AG04449 (cell line): Measurements from ENCODE around the gene SDR42E1.

Experiments used
- CTCF ChIA-PET: fragments of 350-600 bp; formaldehyde crosslinking; extraction: SDS; loops from one replicate; lab custom pipeline; 2021; ENCODE audit warnings: antibody characterized with exemption; lab: Yijun Ruan, JAX
- POLR2A ChIA-PET: fragments of 400-600, 350-600 bp; formaldehyde crosslinking; extraction: SDS; loops from one replicate; lab custom pipeline; 2020; ENCODE audit warnings: antibody characterized with exemption, inconsistent platforms; lab: Yijun Ruan, JAX
- DNase-seq: peaks from one replicate; pipeline ENCODE4 v3.0.0-alpha.2; 2010; ENCODE audit warnings: low read depth, low spot score
- H3K4me3 ChIP-seq: 2 replicates; pipeline ENCODE4 v1.5.1; 2011; ENCODE audit warnings: low read depth, mild to moderate bottlenecking, control low read depth, low read length
- CTCF ChIP-seq: IDR thresholded peaks from one replicate; pipeline ENCODE4 v1.5.1; 2011; ENCODE audit warnings: mild to moderate bottlenecking, moderate library complexity, low read length, control low read depth, inconsistent platforms; ENCODE audit not compliant: insufficient read depth; ENCODE audit errors: missing control alignments

SDR42E1 gene

GRCh38 chr16:82034981-82035612 is 23.8 kb upstream of the SDR42E1 start, which contains the start of gene HSD17B2:
Gene HSD17B2 (plus strand): TSS chr16:82035253. CDS start chr16:82035425, 172 bp downstream.
- ChIA-PET POLR2A (interaction anchor here (0.6 kb wide), 2 partner anchors 96 to 118 kb away, joined by 3 read pairs; no protein-coding TSS in a partner anchor), CTCF (interaction anchor here (1.1 kb wide), 1 partner anchor 196 kb away, joined by 5 read pairs; no protein-coding TSS in a partner anchor)
- H3K4me3 ChIP-seq: peak within 1 kb of the TSS; percentile 6; the same call in 1 of the 2 replicates
- DNase-seq: no peak
- TF ChIP-seq CTCF: no peak

GRCh38 chr16:82033683-82034300 is 22.5 kb upstream of the SDR42E1 start:
- DNase-seq: no peak
- no peak overlapping the region for H3K4me3 ChIP-seq
- no peak for TF ChIP-seq CTCF
- CTCF ChIA-PET: interaction anchor here (5.4 kb wide), 1 partner anchor 197 kb away, joined by 61 read pairs; no protein-coding TSS in a partner anchor
- POLR2A ChIA-PET: no interaction called here

GRCh38 chr16:82033006-82033405 is 21.7 kb upstream of the SDR42E1 start:
- POLR2A ChIA-PET: no interaction called here
- no peak for DNase-seq
- no peak overlapping the region for H3K4me3 ChIP-seq
- CTCF ChIA-PET: interaction anchor here (1.7 to 5.4 kb wide), 3 partner anchors 11 to 197 kb away, joined by 4 to 61 read pairs (median 8); no protein-coding TSS in a partner anchor
- no peak for TF ChIP-seq CTCF

GRCh38 chr16:82031116-82032084 is 20.1 kb upstream of the SDR42E1 start:
- CTCF ChIA-PET: interaction anchor here (1.2 to 5.4 kb wide), 5 partner anchors 13 to 203 kb away, joined by 4 to 61 read pairs (median 5); no protein-coding TSS in a partner anchor
- H3K4me3 ChIP-seq: no peak overlapping the region
- TF ChIP-seq CTCF: peak; percentile 51
- POLR2A ChIA-PET: no interaction called here
- no peak for DNase-seq

- no peak for DNase-seq
- H3K4me3 ChIP-seq: no peak overlapping the region
- POLR2A ChIA-PET: no interaction called here
- CTCF ChIA-PET: no interaction called here
- TF ChIP-seq CTCF: no peak
Measured at GRCh38 chr16:82027629-82028064, 16.4 kb upstream of the SDR42E1 start.
